HS-5 (cell line): ENCODE results near the gene NDFIP2.

ENCODE experiments used
- DNase-seq: peaks from one replicate; pipeline ENCODE4 v3.0.0-alpha.2; 2012; ENCODE audit warnings: low read depth

NDFIP2 gene

GRCh38 chr13:79459906-79460305 lies 21.0 kb upstream of the NDFIP2 start:
- DNase-seq, result no peak

DNA sequence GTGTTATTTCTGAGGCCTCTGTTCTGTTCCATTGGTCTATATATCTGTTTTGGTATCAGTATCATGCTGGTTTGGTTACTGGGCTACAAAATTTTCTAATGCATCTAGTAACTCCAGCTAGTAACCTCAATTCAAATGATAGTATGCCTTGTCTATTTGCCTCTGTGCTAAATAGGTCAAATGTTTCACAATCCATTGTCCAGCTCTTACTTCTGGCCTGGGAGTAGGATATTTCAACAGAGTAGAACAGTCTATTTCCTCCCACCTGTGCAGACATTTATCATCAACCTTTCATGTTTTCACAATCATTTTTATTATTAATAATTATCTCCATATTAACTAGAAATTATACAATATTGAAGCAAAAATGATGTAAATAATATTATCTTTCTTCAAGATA lies 18.1 kb upstream of the NDFIP2 start:
- no peak for DNase-seq

GRCh38 chr13:79463604-79464003 lies 17.4 kb upstream of the NDFIP2 start:
- no peak for DNase-seq

DNA sequence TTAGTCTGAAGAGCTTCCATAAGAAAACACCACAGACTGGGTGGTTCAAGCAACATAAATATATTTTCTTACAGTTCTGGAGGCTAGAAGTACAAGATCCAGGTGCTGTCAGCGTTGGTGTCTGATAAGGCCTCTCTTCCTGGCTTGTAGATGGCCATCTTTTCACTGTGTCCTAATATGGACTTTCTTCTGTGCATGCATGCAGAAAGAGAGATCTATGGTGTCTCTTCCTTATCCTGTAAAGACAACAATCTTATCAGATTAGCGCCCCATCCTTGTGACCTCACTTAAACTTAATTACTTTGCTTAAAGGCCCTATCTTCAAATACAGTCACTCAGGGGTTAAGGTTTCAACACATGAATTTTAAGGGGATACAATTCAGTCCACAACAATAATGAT lies 14.1 kb upstream of the NDFIP2 start:
- DNase-seq, result no peak

DNA sequence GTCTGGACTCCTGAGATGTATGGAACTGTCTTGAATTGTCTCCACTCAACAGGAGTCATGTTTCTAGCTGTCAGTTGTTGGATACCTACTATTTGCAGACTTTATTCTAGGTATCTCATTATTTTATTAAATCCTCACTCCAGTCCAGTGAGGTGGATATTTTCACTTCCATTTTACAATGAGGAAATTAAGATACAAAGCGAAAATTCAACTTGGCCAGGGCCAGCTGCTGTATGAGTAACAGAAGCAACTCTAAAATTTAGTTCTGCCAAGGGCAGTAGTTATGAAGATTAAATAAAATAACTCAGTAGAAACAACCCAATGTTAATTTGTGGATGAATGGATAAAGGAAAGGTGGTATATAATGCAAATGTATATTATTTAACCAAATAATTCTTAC lies 12.6 kb upstream of the NDFIP2 start:
- no peak for DNase-seq

- no peak for DNase-seq
These were observed 12.1 kb upstream of the NDFIP2 start for GRCh38 chr13:79468819-79469218.

- DNase-seq, result no peak
These were observed 11.3 kb upstream of the NDFIP2 start for GRCh38 chr13:79469608-79470007.

DNA sequence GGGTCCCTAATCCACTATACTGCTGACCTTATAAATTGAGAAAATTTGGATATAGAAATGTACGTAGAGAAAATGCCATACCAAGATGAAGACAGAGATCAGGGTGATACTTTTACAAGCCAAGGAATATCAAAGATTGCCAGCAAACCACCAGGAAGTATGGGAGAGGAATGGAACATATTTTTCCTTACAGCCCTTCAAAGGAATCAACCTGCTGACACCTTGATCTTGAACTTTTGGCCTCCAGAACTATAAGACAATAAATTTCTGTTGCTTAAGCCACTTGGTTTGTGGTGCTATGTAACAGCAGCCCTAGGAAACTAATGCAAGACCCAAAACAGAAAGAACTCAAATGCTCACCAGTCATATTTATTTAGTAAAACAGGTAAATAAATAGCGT lies 10.3 kb upstream of the NDFIP2 start:
- DNase-seq, result no peak

DNA sequence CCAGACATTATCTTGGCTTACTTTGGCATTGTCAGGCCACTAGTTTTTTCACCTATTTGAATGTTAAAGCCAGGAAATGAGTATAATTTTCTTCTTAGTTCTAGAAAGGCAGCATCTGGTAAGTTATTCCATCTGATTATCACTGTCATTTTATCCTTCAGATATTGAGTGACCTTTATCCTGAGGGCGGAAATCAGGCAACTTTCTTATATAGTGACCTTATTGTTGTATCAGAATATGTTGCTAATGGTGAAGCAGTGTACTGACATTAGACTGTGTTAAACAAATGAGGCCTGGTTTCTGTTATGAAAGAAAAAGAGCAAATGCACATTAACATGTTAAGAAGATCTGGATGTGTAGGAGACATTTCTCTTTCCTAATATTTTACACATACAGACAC lies 5.4 kb upstream of the NDFIP2 start:
- DNase-seq, result no peak

DNA sequence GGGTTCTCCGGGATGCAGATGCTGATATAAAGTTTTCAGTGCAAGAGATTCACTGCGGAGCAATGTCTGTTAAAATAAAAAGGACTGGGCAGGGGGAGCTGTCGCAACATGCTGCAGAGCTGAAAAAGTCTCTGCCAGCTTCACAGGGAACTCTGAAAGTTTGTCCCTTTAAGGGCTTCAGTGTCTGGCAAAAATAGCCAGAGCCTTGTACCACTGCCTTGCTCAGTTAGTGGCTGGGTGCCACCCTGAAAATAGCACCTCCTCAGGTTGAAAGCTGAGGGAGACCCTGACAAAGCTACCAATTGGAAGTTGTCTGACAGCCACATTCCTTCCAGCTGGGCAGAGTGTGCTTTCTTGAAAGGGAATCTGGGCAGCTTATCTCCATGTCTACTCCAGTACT lies 3.0 kb upstream of the NDFIP2 start:
- no peak for DNase-seq

GRCh38 chr13:79479882-79480281 lies 1.1 kb upstream of the NDFIP2 start:
- DNase-seq, result no peak

- no peak for DNase-seq
These were observed 714 bp downstream of the NDFIP2 start for GRCh38 chr13:79481685-79482052.

- no peak for DNase-seq
These were observed 1.5 kb downstream of the NDFIP2 start for GRCh38 chr13:79482281-79482970.

GRCh38 chr13:79483086-79483706 lies 2.2 kb downstream of the NDFIP2 start:
- no peak for DNase-seq

DNA sequence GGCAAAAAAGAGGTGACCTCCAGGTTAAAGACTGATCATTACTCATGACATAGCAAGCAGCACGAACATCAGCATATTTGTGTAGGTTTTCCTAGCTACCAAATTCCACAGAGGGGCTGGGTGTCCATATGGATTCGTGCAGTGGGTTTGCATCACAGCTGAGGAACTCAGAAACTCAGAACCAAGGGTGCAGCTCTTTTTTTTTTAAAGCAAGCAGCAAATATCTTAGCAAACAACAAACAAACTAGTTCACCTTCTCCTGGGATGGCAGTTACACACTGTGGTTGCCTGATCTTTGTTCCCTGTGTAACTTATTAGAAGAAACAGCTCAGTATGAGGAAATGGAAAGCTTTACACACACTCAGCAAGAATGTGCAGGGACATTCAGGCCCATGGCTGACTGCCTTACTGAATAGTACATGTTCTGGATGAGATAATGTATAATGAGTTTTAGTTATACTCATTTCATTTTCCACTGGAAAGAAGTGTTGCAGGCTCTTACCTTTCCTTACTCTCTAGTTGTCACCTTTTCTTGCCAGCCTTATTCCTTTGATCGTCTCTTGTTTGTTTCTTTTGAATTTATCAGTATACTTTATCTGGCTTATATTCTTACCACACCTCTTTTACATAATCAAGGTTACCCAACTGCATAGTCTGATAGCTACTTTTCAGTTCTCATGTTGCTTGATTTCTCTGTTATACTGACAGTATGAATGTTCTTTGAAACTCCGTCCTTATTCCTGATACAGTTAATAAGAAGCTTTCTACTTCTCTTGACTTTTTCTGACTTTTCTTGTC lies 4.3 kb downstream of the NDFIP2 start:
- peak; percentile 61 for DNase-seq

DNA sequence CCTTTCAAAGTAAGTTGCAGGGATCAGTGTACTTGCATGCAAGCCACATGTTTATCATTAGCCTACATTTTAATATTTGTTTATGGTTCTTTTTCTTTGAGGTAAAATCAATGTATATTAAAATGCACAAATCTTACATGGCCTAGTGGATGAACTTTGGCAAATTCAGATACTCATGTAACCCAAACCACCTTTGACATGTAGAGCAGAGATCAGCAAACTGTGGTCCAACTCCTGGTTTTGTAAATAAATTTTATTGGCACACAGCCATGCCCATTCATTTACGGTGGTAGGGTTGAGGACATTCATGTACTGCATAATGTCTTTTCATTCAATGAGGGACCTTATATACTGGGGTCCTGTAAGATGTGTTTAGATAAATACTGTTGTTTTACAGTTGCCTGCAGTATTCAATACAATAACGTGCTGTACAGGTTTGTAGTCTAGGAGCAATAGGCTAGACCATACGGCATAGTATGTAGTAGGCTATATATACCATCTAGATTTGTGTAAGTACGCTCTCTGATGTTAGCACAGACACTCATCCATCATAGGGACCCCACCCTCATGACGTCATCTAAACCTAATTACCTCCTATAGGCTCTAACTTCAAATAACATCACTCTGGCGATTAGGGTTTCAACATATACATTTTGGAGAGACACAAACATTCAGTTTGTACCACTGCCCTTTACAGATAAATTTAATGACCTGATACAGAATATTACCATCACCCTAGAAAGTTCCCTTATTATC lies 5.7 kb downstream of the NDFIP2 start:
- DNase-seq, result no peak

GRCh38 chr13:79490326-79490725 lies 9.4 kb downstream of the NDFIP2 start:
- DNase-seq, result no peak

GRCh38 chr13:79490824-79491223 lies 9.9 kb downstream of the NDFIP2 start:
- no peak for DNase-seq

- DNase-seq, result peak; percentile 46
These were observed 10.8 kb downstream of the NDFIP2 start for GRCh38 chr13:79491715-79492114.

DNA sequence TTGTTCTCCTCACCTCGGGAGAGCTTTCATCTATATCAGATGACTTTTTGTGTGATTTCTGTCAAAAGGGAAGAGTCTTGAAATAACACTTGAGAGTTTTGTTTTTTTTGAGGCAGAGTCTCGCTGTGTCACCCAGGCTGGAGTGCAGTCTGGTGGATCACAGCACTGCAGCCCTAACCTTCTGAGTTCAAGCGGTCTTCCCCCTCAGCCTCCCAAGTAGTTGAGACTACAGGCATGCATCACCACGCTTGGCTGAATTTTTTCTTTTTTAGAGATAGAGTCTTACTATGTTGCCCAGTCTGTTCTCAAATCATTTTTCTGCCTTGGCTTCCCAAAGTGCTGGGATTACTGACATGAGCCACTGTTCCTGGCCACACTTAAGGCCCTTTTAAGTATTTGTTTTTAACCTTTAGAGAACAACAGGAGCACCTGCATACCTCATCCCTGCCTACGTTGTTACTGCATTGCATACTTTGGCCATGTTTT lies 11.4 kb downstream of the NDFIP2 start:
- DNase-seq, result no peak

GRCh38 chr13:79492918-79493594 lies 12.1 kb downstream of the NDFIP2 start:
- DNase-seq, result no peak

DNA sequence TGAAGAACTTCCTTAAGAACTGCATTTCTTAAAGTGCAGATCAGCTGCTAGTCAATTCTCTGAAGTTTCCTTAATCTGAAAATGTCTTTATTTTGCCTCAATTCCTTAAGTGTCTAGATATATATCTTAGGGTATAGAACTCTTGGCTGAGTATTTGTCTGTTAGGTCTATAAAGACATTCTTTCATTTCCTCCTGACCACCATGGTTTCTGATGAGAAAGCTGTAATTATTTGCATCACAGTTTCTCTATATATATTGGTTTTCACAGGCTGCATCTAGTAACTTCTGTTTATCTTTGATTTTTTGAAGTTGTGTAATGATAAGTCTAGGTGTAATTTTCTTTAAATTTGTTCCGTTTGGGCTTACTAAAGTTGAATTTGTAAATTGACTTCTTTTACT lies 15.2 kb downstream of the NDFIP2 start:
- DNase-seq, result no peak
